NCI-H1694 treated with DMSO at 0.1 percent for 48 hours (cell line): ENCODE measurements around the gene NANOG.
"Not testable (repeated sequence)": the region's sequence is repeated elsewhere in the genome, so short reads cannot be mapped to it uniquely, and the experiment has no call there.

ENCODE experiments used
- DNase-seq: peaks from one replicate; lab custom pipeline; 2025; lab: John Stamatoyannopoulos, UW

Gene NANOG

GRCh38 chr12:7806319-7806718 is 17.1 kb downstream of the NANOG start:
- DNase-seq = not testable (repeated sequence)

DNA sequence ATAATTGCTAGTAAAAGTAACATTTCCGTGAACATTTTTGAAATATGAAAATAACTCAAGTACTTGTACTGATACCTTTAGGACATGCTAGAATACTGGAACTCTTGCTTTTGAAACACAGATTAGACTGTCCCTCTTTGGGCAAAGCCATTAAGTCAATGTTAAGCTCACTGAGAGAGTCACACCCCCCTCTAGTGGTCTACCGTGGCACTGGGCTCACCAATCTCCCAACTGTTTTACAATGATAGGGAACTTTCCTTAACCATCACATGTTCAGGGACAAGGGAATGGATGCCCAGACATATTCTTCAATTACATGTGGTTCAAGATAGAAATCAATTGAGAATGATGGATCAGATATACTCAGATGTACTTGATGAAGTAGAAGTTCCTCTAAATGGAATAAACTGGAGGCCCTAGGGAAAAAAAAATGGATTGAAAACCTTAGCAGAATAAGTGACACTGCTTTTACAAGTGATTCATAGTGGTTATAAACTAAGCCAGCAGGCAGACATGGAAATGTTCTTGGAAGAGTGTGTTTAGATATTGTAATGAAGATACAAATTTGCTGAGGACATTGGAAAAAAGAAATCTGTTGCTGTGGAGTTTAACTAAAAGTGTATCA is 17.8 kb downstream of the NANOG start:
- DNase-seq = peak; percentile 57

- not testable (repeated sequence) for DNase-seq
These were observed 36.6 kb downstream of the NANOG start for GRCh38 chr12:7825754-7826153.

- DNase-seq = not testable (repeated sequence)
These were observed 40.5 kb downstream of the NANOG start for GRCh38 chr12:7829737-7830136.

- DNase-seq = peak; percentile 20
These were observed 43.0 kb downstream of the NANOG start for GRCh38 chr12:7832059-7832696.

GRCh38 chr12:7833201-7833600 is 44.0 kb downstream of the NANOG start:
- not testable (repeated sequence) for DNase-seq

GRCh38 chr12:7833831-7834230 is 44.6 kb downstream of the NANOG start:
- no peak for DNase-seq

DNA sequence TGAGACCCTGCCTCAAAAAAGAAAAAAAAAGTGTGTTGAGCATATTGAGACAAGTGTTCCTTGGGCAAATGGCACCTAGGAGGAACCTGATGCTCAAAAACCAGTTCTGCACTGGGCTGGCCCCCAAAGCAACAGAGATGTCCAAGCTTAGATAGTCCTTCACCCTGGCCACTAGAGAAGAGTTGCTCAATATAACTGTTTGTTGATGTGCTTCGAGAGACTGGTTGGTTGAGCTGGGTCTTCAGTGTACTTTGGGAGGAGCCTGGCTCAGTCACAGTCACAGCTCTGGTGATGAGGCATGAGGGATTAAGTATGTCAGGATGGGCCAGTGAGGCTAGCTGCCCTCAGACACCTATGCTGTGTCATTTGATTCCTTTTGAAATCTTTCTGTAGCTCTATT is 45.5 kb downstream of the NANOG start:
- DNase-seq = no peak

DNA sequence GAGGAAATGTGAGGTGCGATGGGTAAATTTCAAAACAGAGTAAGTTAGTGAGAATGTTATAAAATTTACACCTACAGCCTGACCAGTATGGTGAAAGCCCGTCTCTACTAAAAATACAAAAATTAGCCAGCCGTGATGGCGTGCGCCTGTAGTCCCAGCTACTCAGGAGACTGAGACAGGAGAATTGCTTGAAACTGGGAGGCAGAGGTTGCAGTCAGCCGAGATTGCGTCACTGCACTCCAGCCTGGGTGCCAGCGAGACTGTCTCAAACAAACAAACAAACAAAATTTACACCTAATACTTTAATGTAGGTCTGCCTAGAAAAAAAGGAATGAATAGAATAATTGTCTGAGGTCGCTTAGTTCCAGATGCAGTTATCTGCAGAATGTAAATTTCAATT is 45.9 kb downstream of the NANOG start:
- no peak for DNase-seq

- no peak for DNase-seq
These were observed 46.6 kb downstream of the NANOG start for GRCh38 chr12:7835766-7836165.

- no peak for DNase-seq
These were observed 48.2 kb downstream of the NANOG start for GRCh38 chr12:7837366-7837765.

DNA sequence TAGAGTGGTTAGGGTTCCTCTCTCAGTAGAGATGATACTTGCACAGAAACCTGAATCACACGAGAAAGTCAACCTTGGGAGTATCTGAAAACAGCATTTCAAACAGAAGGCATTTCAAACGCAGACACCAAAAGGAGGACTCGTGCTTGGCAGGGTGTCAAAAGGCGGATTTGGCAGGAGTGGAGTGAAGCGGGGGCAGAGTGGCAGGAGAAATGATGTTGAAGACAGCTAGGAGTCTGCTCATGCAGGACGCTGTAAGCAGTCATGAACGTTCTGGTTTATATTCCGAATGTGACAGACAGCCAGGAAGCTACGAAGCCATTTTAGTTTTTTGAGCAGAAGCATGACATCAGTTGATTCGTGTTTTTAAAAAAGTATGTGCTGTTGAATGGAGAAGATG is 50.0 kb downstream of the NANOG start:
- not testable (repeated sequence) for DNase-seq

GRCh38 chr12:7839848-7840247 is 50.6 kb downstream of the NANOG start:
- DNase-seq = not testable (repeated sequence)

DNA sequence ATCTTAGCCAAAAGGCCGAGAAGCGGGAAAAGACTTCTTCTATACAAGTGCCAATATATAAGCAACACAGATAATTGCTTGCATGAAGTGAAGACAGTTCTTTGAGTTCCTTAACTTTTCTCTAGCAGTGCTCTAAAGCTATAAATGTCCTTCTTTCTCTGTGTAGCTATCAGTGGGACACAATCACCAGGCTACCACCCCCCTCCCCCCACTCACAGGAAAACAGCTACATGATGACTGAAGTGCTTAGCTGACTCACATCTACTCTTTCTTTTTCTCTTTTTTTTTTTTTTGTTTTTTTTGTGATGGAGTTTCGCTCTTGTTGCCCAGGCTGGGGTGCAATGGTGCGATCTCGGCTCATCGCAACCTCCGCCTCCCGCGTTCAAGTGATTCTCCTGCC is 53.2 kb downstream of the NANOG start:
- DNase-seq = not testable (repeated sequence)

GRCh38 chr12:7843149-7843548 is 53.9 kb downstream of the NANOG start:
- not testable (repeated sequence) for DNase-seq

DNA sequence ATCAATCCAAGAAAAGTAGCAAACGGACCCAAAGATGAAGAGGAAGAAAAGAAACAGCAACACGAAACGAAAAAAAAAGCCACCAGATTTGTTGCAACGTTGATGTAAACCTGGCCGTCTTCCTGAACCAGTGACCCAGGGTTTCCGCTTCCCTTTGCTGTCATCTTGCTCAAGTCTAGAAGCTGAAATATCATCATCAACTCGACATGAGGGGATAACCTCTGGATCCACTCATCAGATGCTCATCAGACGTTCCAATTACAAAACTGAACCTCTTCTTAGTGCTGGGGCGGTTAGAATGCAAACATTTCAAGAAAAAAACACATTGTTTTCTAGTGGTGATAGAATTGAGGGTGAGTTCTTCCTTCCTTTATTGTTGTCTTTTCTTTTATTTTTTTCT is 54.4 kb downstream of the NANOG start:
- DNase-seq = not testable (repeated sequence)

DNA sequence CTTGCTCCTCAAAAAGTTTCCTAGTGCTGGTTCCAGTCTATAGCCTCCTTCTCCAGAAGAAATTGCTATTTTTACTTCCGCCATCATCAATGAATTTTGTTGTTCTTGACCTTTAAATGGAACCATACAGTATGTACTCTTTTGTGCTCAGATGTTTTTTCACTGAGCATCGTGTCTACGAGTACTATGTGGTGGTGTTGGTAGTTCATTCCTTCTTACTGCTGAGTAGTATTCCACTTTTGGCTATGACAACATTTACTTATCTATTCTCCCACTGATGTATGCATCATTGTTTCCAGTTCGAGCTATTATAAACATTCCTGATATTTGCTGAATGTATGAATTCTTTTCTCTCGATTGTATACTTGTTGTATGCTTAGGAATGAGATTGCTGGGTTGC is 54.9 kb downstream of the NANOG start:
- no peak for DNase-seq

DNA sequence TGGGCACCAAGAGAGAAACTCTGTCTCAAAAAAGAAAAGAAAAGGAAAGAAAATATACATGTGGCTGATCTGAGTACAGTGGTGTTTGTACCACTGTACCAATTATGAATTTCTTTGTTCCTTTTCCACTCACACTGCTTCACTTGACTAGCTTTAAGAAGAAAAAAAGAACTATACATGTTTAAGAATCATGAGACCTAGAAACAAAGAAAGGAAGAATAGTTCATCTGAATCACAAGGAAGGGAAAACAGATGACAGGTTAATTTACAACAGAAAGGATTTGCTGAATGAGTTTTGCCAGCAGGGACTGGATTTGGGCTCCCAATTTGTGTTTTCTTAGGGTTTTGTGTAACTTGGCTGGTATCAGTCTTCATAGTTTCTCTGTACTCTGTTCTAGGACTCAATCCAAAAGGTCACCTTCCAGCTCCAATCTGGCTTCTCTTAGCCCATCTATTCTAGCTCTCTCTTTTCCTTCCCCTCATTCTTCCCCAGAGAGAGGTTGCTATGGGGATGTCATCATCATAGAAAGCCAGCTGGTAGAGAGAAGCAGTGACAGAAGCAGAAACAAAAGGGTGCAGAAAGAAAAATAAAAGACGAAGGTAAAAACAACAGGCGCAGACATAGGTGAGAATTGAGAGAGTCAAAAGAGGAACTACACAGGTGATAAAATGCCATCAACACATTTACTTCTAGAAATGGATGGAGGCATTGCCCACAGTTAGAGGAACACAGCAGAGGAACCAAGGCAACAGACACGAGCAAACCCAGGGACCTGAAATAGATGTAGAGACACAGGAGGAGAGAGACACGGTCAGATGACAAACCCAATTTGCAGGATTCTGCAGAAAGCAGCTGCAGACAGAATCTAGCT is 58.3 kb downstream of the NANOG start:
- DNase-seq = not testable (repeated sequence)

GRCh38 chr12:7848098-7848422 is 58.9 kb downstream of the NANOG start:
- not testable (repeated sequence) for DNase-seq
